HCT116 (cell line): ENCODE data around the gene DEGS1.

Experiments
- CEBPB ChIP-seq: IDR thresholded peaks from 2 replicates; pipeline ENCODE4 v1.6.1; 2012; ENCODE audit warnings: low read depth
- EZH2 ChIP-seq: fragments of 200-600 bp; sonication (generic); IDR thresholded peaks from 2 replicates; pipeline ENCODE4 v1.6.1; 2017; ENCODE audit warnings: antibody characterized with exemption, mixed run types
- POLR2AphosphoS5 ChIP-seq: IDR thresholded peaks from 2 replicates; pipeline ENCODE4 v1.6.1; 2011; ENCODE audit warnings: mild to moderate bottlenecking, low read depth, low read length, moderate library complexity
- TCF7L2 ChIP-seq: IDR thresholded peaks from 2 replicates; pipeline ENCODE4 v1.7.0; 2011; ENCODE audit warnings: borderline replicate concordance, inconsistent platforms; ENCODE audit not compliant: insufficient read depth, insufficient read length; ENCODE audit errors: extremely low read depth
- YY1 ChIP-seq: IDR thresholded peaks from 2 replicates; pipeline ENCODE4 v1.6.1; 2011; ENCODE audit warnings: low read length, low read depth, moderate library complexity, mild to moderate bottlenecking; ENCODE audit not compliant: insufficient replicate concordance; ENCODE audit errors: extremely low read depth
- ZNF274 ChIP-seq: fragments of 200-500 bp; sonication (Bioruptor generic); IDR thresholded peaks from 2 replicates; pipeline ENCODE4 v1.6.1; 2014; ENCODE audit warnings: mild to moderate bottlenecking, low read depth, low read length, inconsistent platforms
- TF ChIP-seq, protein P1 (sequence below), 3 experiments: fragments of 200-600 bp in 1 of 3; sonication (generic) in 1 of 3; IDR thresholded peaks in 2 of 3; conservative IDR thresholded peaks in 1 of 3; 2 replicates each; pipeline ENCODE4 v1.5.1; 2012 to 2017; ENCODE audit warnings: low read depth in 2 of 3, low read length in 2 of 3, antibody characterized with exemption in 1 of 3, borderline replicate concordance in 1 of 3, control low read depth in 1 of 3, mild to moderate bottlenecking in 1 of 3, mixed read lengths in 1 of 3, mixed run types in 1 of 3, moderate library complexity in 1 of 3; ENCODE audit not compliant: insufficient read depth in 1 of 3

DNA sequence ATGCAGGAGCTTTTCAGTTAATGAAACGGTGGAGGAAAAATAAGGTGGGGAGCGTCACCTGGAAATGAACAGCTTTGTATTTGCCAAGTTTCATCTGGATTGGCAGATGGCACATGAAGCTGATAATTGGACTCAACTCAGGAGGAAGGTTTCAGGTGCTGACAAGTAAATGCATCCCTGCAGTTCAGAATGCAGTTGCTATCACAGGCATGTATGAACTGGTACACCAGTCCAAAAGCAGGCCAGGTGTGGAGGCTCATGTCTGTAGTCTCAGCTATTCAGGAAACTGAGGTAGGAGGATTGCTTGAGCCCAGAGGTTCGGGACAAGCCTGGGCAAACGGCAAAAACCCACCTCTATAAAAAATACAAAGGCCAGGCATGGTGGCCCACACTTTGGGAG, 15.5 kb downstream of the DEGS1 start:
- TF ChIP-seq, protein P1, sequence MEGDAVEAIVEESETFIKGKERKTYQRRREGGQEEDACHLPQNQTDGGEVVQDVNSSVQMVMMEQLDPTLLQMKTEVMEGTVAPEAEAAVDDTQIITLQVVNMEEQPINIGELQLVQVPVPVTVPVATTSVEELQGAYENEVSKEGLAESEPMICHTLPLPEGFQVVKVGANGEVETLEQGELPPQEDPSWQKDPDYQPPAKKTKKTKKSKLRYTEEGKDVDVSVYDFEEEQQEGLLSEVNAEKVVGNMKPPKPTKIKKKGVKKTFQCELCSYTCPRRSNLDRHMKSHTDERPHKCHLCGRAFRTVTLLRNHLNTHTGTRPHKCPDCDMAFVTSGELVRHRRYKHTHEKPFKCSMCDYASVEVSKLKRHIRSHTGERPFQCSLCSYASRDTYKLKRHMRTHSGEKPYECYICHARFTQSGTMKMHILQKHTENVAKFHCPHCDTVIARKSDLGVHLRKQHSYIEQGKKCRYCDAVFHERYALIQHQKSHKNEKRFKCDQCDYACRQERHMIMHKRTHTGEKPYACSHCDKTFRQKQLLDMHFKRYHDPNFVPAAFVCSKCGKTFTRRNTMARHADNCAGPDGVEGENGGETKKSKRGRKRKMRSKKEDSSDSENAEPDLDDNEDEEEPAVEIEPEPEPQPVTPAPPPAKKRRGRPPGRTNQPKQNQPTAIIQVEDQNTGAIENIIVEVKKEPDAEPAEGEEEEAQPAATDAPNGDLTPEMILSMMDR (IDR thresholded peaks at IDR 0.05 in 2 of 3, conservative IDR thresholded peaks at IDR 0.05 in 1 of 3; ENCODE audit: borderline replicate concordance in 1 of 3, insufficient read depth in 1 of 3, low read depth in 2 of 3, low read length in 2 of 3) = no peak
- TF ChIP-seq YY1 = no peak
- TF ChIP-seq EZH2 = no peak
- TF ChIP-seq ZNF274 = no peak
- no peak for TF ChIP-seq POLR2AphosphoS5
- TF ChIP-seq TCF7L2 = no peak
- TF ChIP-seq CEBPB = no peak
